GM18505 (cell line): ENCODE data around the gene HHATL.

Experiments used
- ATAC-seq: cut with Tn5 transposase; IDR thresholded peaks from one replicate; pipeline ENCODE4 v1.9.1; 2021; ENCODE audit not compliant: unreplicated experiment
- POLR2A ChIP-seq: IDR thresholded peaks from 4 replicates; pipeline ENCODE4 v1.6.1; 2011; ENCODE audit warnings: borderline replicate concordance; ENCODE audit not compliant: insufficient read depth, insufficient read length; ENCODE audit errors: extremely low read depth

Gene HHATL

GRCh38 chr3:42742259-42742658 lies 39.7 kb upstream of the HHATL start:
- ATAC-seq, result no peak
- TF ChIP-seq POLR2A, result no peak

- TF ChIP-seq POLR2A, result no peak
Observed at GRCh38 chr3:42741796-42742195, 39.2 kb upstream of the HHATL start.

GRCh38 chr3:42739401-42740158 lies 37.0 kb upstream of the HHATL start:
- no peak for ATAC-seq
- TF ChIP-seq POLR2A, result no peak

More at GRCh38 chr3:42741796-42742195, 39.2 kb upstream of the HHATL start:
- ATAC-seq, result no peak

GRCh38 chr3:42736531-42736930 lies 33.9 kb upstream of the HHATL start:
- no peak for TF ChIP-seq POLR2A
- ATAC-seq, result no peak

GRCh38 chr3:42736081-42736480 lies 33.5 kb upstream of the HHATL start:
- no peak for ATAC-seq
- TF ChIP-seq POLR2A, result no peak

GRCh38 chr3:42735615-42736014 lies 33.0 kb upstream of the HHATL start:
- ATAC-seq, result no peak
- no peak for TF ChIP-seq POLR2A

- ATAC-seq, result no peak
- TF ChIP-seq POLR2A, result no peak
Observed at GRCh38 chr3:42735019-42735418, 32.4 kb upstream of the HHATL start.

- ATAC-seq, result no peak
- no peak for TF ChIP-seq POLR2A
Observed at GRCh38 chr3:42734263-42734860, 31.8 kb upstream of the HHATL start.

GRCh38 chr3:42733501-42734262 lies 31.1 kb upstream of the HHATL start:
- TF ChIP-seq POLR2A, result no peak
- no peak for ATAC-seq

- TF ChIP-seq POLR2A, result no peak
- no peak for ATAC-seq
Observed at GRCh38 chr3:42732829-42733459, 30.3 kb upstream of the HHATL start.

GRCh38 chr3:42732196-42732828 lies 29.7 kb upstream of the HHATL start:
- ATAC-seq, result no peak
- TF ChIP-seq POLR2A, result no peak

GRCh38 chr3:42731476-42732195 lies 29.0 kb upstream of the HHATL start:
- ATAC-seq, result no peak
- TF ChIP-seq POLR2A, result no peak
